GM10847 (cell line): ENCODE measurements around the gene SMARCA5.

Experiments
- POLR2A ChIP-seq: IDR thresholded peaks from 2 replicates; pipeline ENCODE4 v1.6.1; 2011; ENCODE audit not compliant: insufficient read length; ENCODE audit errors: extremely low read depth

The SMARCA5 gene

GRCh38 chr4:143515905-143516304, 2.4 kb downstream of the SMARCA5 start:
- no peak for TF ChIP-seq POLR2A

- TF ChIP-seq POLR2A = no peak
These were observed 4.3 kb downstream of the SMARCA5 start for GRCh38 chr4:143517764-143518163.

- no peak for TF ChIP-seq POLR2A
These were observed 10.7 kb downstream of the SMARCA5 start for GRCh38 chr4:143524211-143524610.

- no peak for TF ChIP-seq POLR2A
These were observed 17.9 kb downstream of the SMARCA5 start for GRCh38 chr4:143531380-143531779.

GRCh38 chr4:143531788-143532491, 18.4 kb downstream of the SMARCA5 start:
- no peak for TF ChIP-seq POLR2A

GRCh38 chr4:143538979-143539669, 25.6 kb downstream of the SMARCA5 start:
- TF ChIP-seq POLR2A = no peak

- no peak for TF ChIP-seq POLR2A
These were observed 26.1 kb downstream of the SMARCA5 start for GRCh38 chr4:143539670-143540023.

- TF ChIP-seq POLR2A = no peak
These were observed 36.4 kb downstream of the SMARCA5 start for GRCh38 chr4:143549928-143550327.

GRCh38 chr4:143554728-143555597, 41.5 kb downstream of the SMARCA5 start:
- TF ChIP-seq POLR2A = no peak

GRCh38 chr4:143555676-143556075, 42.2 kb downstream of the SMARCA5 start:
- no peak for TF ChIP-seq POLR2A

GRCh38 chr4:143558286-143558685, 44.8 kb downstream of the SMARCA5 start:
- TF ChIP-seq POLR2A = no peak

GRCh38 chr4:143558823-143559756, 45.6 kb downstream of the SMARCA5 start:
- TF ChIP-seq POLR2A = no peak

GRCh38 chr4:143559757-143560147, 46.2 kb downstream of the SMARCA5 start:
- no peak for TF ChIP-seq POLR2A

- TF ChIP-seq POLR2A = no peak
These were observed 51.0 kb downstream of the SMARCA5 start for GRCh38 chr4:143564472-143564871.

- no peak for TF ChIP-seq POLR2A
These were observed 61.8 kb downstream of the SMARCA5 start for GRCh38 chr4:143575331-143575730.

GRCh38 chr4:143581331-143581946, 67.9 kb downstream of the SMARCA5 start:
- no peak for TF ChIP-seq POLR2A
